ENCODE data around the gene OR52H1.
"Not testable (repeated sequence)": the region's sequence is repeated elsewhere in the genome, so short reads cannot be mapped to it uniquely, and the experiment has no call there.

The OR52H1 gene

DNA sequence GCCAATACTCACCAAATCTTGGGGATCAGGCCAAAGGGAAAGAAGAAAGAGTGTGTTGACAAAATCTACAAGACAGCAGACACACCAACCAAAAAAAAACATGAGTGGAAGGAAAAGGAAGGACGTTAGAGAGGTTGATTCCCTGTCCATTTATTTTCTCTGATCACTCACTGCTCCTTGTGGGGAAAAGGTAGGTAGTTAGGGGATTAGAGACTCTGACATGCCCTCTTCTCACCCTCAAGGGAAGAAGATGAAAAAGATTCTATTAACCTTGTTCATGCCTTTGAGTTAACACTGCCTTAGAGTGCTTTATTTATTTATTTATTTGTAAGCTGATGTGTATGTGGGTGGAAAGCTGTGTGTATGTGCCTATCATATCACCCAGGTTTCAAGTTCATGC, at the start of gene OR52H1:
TSS of gene OR52H1 (minus strand) at position 101 of the 400 bp plus-strand sequence. CDS start 3,035 bp downstream, outside the sequence.
- FAIRE-seq, result no peak

DNA sequence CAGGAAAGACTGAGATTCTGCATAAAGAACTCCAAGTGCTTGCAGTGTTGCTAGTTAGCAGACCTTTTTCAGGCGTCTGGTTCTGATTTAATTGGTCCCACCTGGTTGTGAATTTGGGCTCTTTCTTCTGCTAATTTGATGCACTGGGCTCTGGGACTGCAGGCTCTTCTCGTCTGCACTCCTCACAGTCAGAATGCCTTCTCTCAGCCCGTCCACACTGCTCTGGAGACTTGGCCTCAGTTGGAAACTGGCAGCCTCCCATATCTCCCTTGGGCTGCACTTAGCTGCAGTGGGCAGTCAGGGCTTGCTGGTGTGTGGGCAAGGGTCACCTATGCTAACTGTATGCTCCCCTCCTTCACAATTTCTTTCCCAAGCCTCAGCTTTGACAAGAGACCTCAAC, 49.6 kb upstream of the OR52H1 start:
- no peak for FAIRE-seq

DNA sequence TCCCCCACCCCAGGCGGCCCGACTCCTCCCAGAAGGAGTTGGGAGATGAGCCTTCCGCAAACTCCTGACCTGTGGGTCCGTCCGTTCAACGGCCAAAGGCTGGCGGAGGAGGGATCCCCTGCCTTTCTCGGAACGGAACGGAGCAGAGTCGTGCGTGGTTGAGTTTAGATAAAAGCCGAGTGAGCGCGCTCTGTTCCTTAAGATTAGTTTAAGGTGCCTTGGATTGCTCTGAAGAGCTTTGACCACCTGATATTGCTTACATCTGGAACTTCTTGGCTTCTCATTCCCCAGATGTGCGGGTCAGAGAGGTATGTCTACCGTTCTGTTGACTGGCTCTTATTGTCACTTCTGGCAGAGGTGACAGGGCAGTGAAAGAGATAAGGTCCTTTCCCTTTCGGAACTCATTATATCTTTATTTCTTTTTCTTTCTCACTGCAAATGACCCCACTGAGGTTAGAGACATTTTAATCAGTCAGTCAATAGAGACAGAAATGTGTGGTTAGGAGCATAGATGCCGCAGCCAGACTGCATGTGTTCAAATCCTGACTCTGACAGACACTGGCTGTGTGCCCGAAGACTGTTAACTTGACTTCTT, 48.4 kb upstream of the OR52H1 start, which contains the start of gene TRIM6:
TSS of gene TRIM6 (plus strand) at position 31 of the 595 bp plus-strand sequence. CDS start at position 292, 261 bp downstream.
- no peak for FAIRE-seq

DNA sequence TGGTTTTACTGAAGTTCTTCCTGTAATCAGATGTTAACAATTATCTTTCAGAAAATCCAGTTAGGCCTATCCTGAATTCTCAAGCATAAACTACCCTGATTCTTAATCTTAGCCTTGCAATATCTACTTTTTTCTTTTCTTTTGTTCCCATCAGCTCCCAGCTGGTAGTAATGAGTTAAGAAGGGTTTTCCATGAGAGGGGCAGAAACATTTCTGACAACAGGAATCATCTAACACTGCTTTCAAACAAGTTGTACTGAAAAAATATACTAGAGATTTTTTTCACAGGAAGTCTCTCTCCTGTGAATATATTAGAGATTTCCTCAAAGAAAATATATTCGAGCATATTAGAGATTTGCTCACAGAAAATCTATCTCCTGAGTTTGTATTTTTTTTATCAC, 44.8 kb upstream of the OR52H1 start:
- FAIRE-seq, result no peak

DNA sequence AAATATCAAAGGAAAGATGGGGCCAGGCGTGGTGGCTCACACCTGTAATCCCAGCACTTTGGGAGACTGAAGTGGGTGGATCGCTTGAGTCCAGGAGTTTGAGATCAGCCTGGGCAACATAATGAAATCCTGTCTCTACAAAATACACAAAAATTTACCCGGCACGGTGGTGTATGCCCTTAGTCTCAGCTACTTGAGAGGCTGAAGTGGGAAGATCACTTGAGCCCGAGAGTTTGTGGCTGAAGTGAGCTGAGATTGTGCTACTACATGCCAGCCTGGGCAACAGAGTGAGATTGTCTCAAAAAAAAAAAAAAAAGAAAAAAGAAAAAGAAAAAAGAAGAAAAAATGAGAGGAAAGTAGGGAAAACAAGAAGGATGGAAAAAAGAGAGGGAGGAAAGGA, 44.3 kb upstream of the OR52H1 start:
- FAIRE-seq, result no peak

DNA sequence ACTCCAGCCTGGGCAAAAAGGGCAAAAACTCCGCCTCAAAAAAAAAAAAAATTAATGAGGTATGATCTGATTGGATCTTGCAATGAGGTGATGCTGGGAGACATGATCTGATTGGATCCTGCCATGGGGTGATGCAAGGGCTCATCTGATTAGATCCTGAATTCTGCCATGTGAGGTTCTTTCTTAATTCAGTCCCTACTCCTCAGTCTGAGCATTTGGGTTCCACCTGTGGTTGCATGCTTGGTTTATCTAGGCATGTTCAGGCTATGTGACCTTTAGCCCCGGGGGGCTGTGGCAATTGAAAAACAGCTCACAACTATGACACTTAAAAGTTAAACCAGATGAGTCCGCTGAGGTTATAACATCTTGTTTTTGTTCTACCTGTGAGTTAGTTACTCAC, 43.3 kb upstream of the OR52H1 start:
- FAIRE-seq, result no peak

DNA sequence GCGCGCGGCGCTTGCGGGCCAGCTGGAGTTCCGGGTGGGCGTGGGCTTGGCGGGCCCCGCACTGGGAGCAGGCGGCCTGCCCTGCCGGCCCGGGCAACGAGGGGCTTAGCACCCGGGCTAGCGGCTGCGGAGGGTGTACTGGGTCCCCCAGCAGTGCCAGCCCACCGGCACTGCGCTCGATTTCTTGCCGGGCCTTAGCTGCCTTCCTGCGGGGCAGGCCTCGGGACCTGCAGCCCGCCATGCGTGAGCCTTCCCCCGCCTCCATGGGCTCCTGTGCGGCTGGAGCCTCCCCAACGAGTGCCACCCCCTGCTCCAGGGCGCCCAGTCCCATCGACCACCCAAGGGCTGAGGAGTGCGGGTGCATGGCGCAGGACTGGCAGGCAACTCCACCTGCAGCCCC, 41.6 kb upstream of the OR52H1 start:
- FAIRE-seq, result not testable (repeated sequence)

DNA sequence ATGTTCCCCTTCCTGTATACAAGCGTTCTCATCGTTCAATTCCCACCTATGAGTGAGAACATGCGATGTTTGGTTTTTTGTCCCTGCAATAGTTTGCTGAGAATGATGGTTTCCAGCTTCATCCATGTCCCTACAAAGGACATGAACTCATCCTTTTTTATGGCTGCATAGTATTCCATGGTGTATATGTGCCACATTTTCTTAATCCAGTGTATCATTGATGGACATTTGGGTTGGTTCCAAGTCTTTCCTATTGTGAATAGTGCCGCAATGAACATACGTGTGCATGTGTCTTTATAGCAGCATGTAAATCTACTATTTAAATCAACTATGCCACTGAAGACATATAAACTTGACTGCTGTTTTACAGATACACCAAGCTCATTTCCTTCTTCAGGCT, 36.1 kb upstream of the OR52H1 start:
- not testable (repeated sequence) for FAIRE-seq

DNA sequence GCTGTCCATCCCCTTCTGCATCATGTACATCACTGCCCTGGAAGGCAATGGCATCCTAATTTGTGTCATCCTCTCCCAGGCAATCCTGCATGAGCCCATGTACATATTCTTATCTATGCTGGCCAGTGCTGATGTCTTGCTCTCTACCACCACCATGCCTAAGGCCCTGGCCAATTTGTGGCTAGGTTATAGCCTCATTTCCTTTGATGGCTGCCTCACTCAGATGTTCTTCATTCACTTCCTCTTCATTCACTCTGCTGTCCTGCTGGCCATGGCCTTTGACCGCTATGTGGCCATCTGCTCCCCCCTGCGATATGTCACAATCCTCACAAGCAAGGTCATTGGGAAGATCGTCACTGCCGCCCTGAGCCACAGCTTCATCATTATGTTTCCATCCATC, 32.7 kb upstream of the OR52H1 start:
- FAIRE-seq, result no peak

DNA sequence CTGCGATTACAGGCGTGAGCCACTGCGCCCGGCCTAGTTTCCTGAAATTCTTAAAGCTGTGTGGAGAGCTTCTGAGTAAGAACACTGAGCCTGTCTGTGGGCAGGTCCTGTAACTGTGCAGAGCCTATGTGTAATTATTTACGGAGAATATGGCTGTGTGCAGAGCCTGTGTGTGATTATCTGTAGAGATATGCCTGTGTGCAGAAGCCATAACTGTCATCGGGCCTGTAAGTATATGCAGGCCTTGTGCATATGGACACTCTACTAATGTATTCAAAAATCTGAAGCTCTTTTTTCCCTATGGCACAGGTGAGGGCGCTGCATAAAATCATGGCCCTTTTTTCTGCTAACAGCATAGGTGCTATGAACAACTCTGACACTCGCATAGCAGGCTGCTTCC, 32.2 kb upstream of the OR52H1 start, which contains the start of gene OR52B6:
TSS of gene OR52B6 (plus strand) at position 301 of the 400 bp plus-strand sequence. CDS start at position 301, 0 bp downstream.
- FAIRE-seq, result no peak

DNA sequence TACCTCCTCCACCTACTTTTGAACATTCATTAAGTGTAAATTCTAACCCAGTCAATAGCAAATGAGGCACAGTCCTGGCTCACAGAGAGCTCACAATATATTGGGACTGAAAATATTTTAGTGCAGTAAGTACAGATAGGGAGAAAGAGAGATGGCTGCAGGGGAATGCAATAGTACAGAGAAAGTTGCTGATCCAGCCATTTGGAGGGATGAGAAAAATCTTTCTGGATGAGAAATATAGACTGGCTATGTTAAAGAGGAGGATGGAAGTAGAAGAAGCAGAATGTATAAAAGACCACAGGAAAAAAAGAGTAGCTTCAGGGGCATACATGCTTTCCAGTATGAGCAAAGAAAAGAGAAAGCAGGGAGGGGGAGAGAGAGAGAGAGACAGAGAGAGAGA, 28.8 kb upstream of the OR52H1 start:
- FAIRE-seq, result no peak

DNA sequence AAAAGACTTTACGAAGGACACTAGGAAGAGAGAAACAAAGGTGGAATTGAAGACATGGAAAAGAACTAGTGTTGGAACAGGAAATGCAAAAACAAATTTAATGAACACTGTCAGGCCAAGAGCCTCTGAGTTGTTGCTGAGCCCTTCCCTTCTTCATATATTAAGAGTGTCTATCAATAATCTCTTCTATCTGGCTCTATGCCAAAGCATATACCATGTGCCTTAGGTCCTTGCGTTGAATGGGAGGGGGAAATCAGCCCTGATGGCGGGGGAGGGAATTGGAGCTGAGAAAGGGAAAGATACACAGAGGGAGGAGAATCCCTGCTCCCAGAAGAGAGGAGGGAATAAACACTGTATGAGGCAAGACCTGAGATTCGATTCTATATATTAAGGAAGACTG, 26.8 kb upstream of the OR52H1 start:
- FAIRE-seq, result no peak

DNA sequence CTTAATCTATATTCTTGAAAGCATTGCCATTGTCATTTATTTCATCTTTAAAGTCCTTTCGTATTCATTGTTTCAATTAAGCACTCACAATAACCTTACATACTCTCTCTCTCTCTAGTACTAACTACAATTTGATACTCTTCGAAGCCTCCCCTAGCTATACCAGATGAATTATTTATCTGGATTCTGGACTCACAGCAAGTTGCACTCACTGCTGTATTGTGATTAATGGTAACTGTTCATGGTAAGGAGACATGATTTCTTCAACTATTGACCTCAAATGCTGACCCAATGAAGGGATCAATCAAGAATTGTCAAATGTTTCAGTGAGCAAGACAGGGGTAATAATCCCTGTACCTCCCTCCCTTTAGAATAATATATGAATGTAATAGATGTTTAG, 26.3 kb upstream of the OR52H1 start:
- FAIRE-seq, result no peak

DNA sequence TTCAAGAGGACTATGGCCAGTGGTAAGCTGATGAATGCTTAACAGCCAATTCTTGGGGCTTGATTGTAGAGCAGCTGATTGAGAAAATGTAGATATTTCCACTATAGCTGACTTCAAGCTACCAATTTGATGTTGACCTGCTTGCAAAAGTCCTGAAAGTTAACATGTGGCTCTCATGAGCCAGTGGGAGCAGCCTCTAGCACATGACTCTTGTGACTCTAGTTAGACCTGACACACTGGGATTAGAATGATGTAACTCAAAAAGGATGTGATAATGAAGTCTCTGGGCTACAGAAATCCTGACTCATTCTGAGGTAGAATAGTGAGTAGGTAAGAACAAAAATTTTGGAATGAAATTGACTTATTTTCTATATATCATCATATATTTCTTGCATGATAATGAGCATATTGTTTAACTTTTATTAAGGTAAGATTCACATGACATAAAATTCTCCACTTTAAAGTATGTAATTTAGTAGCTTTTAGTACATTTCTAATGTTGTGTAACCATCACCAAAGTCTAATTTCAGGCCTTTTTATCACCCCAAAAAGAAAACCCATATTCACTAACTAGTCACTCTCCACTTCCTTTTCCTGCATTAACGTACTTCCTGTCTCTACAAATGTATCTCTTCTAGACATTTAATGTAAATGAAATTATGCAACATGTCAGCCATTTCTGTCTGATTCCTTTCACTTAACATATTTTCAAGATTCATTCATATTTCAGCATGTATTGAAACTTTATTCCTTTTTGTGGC, 16.1 kb upstream of the OR52H1 start:
- FAIRE-seq, result no peak

DNA sequence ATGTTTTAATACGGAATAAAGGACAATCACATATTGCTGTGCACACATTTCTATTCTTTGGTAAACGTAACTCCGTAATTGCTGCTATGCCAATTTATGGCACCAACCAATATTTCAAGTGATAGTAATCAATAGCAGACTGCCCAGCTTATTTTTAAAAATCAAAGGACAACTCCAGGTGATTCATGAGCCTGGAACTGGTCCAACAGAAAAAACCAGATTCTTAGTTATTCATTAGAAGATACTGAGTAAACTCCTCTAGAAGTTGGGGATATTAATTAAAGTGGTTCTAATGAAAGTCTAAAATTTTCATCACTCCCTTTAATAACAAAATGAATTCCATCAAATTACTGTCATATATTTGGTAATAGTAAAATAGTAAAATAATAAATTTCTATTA, 9.4 kb upstream of the OR52H1 start:
- FAIRE-seq, result no peak

DNA sequence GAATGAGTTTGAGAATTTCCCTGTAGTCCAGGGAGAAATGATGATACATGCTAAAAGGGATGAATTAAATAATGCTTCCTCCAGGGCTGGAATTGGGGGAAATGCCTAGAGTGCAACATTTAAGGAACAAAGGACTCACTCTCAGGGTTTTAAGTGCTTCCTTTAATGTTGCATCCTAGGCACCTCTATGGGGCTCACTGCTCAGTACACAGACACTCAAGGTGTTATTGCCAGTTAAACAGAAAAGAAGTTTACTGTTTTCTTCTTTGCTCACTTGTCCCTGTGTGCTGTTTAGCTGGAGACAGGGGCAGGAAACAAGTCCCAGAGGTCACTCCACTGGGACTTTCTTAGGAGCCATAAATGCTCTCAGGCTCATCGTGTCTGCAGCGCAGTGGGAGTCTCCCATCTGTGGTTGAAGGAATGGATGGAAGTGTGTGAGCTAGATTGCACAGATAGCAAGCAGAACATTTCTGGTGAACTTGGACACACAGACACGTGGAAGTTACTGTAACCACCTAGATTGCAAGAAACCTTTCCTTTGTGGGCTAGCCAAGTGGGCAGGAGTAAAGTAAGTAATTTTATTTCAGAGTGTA, 8.4 kb upstream of the OR52H1 start:
- FAIRE-seq, result no peak

DNA sequence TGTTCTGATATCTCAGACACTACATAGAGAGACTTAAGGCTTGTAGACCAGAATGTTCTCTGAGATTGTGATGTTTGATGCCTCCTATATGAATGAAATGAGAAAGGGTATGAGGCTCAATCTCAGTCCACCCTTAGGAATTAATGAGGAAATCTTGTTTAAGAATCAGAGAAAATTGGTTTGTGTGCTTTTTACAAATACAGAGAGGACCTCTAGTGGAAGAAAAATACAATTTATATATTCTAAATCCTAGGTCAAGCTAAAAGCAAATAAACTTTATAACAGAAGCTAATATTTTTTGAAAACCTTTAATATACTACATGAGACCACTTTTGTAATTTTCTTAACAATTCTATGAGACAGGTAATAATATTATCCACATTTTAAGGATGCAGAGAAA, 5.0 kb upstream of the OR52H1 start:
- no peak for FAIRE-seq

DNA sequence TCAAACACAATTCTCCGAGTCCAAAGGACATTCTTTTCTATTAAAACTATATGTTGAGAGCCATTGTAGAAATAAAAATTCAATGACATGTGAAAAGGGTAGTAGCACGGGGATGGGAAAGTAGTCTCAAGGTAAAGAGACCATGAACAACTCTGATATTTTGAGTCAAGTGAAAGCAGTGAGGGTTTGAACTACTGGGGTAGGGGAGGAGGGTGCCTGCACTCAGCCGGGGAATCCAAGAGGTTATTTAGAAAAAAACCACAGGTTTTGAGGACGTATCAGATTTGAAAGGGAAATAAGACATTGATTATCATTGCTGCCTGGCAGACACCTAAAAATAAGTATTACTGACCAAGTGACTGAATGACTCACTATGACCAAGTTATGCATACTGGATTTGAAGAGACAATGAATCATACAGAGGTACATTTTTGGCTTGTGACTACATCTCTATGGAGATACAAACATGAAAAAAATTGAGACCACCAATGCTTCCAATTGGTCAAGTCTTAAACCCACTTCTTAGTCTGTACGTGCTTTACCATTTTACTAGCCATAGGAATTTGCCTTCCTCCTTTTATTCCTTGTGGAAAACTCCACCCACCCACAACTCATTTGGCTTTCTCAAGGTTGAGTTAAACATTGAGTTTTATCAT, 2.2 kb upstream of the OR52H1 start:
- FAIRE-seq, result no peak

DNA sequence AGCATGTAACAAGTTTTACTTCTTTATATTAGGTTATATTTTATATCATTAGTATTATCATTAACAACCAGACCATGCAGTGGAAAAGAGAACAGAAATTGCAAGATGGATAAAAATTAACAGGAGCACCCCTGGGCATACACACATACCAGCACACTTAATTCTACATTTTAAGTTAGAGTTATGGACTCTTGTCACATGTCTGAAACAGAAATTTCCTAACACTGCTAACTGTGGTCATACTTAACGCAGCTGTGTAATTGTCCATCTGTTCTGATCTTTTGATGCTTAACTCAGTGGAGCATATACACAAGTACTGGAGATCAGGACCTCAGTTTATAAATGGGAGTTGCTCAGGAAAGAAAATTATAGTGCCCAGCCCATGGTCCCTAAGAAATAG, 358 bp downstream of the OR52H1 start:
- FAIRE-seq, result no peak

DNA sequence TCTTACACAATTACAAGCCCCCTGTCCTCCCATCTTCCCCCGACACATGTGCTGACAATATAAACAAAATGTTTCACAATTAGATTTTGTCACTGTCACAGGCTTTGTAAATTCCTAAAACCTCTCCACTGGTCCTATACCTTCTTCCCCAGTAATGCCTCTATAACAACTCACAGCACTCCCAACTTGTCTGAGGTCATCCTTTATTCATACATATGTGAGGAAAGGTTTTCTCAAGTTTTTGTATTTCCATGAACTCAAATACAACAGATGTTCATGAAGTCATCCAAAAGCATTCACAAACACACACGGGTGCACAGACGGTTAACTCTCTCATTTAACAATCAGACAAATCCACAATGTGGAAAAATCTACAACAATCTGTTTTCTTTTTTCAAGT, 1.9 kb downstream of the OR52H1 start:
- no peak for FAIRE-seq

DNA sequence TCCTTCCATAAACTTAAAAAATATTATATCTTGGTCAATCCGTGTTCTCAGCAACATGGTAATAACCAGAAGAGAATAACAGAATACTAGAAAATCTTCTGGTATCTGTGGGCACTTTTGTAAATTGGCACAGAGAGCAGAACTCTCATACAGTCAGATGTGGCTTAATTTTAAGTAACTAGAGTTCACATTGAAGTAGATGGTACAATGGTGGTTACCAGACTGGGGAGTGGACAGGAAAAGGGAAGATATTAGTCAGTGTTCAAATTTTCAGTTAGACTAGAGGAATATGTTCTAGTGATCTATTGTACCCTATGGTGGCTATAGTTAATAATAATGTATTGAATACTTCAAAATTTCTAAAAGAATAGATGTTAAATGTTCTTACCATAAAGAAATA, 6.9 kb downstream of the OR52H1 start:
- FAIRE-seq, result no peak

DNA sequence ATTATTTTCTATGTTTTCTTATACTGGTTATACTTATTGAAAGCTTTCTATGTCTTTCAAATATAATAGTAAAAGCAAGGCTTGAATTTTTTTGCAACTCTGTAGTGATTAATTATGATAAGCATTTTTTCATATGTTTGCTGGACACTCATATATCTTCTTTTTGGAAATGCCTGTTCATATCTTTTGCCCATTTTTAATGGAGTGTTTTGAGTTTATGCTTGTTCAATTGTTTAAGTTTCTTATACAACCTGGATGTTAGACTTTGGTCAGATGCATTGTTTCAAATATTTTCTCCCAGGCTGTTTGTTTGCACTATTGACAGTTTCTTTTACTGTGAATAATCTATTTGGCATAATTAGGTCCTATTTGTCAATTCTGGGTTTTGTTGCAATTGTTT, 11.9 kb downstream of the OR52H1 start:
- FAIRE-seq, result no peak

DNA sequence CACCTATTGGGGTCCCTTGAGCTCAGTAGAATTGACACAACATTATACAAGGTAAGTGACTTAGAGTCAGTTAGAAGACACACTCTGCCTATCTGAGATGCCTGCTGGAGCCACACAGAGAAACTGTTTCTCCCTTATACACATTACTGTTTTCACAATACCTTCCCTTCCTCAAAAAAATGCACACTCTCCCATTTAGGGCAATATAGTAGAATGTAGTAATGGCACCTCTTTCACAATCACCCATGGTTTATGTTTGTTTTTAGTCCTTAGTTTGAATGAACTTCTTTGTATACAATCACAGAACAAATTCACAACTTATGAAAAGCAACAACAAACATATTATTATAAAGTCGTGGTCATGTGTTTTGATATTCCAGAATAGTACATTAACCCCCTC, 14.3 kb downstream of the OR52H1 start:
- no peak for FAIRE-seq

Data from G401.6 (cell line).